Adrenal gland (tissue), 5 donors: ENCODE results near the gene MNX1.

ENCODE experiments used
- POLR2A ChIP-seq, 2 donors: fragments of 450-650 bp; IDR thresholded peaks; one replicate each; pipeline ENCODE4 v1.6.1; 2017; ENCODE audit warnings: antibody characterized with exemption in 2 of 2, mild to moderate bottlenecking in 2 of 2, moderate library complexity in 1 of 2
- TF ChIP-seq, protein P1 (sequence below), 6 experiments: fragments of 450-650 bp in 4 of 6; fragments of 200-600 bp in 2 of 6; sonication (generic) in 1 of 6; IDR thresholded peaks; 1 replicate in 5 of 6; 2 replicates in 1 of 6; pipeline versions ENCODE4 v1.5.1 to v1.8.0; 2016 to 2021; ENCODE audit warnings: antibody characterized with exemption in 6 of 6, mild to moderate bottlenecking in 2 of 6, moderate library complexity in 1 of 6
- donor health status: DM: no; HTN: no; CAD: no.

DNA sequence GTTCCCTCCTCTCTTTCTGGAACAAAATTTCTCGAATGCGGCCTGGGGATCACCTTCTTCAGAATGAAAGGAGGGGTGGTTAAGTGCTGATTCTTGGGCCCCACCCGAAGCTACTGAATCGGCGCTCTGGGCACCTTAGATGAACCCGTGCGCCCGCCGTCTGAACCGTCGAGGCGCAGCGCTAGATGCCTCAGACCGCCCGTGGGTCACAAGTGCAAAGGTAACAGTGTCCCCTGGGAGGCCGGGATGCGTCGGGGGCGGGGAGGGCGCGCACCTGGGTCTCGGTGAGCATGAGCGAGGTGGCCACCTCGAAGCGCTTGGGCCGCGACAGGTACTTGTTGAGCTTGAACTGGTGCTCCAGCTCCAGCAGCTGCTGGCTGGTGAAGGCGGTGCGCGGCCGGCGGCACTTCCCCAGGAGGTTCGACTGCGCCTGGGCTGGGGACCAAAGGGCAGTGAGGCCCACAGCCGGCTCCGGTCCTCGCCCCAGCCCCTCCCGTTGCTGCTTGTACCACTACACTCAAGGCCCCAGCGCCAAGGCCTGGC is 4.2 kb downstream of the MNX1 start:
- TF ChIP-seq, protein P1, sequence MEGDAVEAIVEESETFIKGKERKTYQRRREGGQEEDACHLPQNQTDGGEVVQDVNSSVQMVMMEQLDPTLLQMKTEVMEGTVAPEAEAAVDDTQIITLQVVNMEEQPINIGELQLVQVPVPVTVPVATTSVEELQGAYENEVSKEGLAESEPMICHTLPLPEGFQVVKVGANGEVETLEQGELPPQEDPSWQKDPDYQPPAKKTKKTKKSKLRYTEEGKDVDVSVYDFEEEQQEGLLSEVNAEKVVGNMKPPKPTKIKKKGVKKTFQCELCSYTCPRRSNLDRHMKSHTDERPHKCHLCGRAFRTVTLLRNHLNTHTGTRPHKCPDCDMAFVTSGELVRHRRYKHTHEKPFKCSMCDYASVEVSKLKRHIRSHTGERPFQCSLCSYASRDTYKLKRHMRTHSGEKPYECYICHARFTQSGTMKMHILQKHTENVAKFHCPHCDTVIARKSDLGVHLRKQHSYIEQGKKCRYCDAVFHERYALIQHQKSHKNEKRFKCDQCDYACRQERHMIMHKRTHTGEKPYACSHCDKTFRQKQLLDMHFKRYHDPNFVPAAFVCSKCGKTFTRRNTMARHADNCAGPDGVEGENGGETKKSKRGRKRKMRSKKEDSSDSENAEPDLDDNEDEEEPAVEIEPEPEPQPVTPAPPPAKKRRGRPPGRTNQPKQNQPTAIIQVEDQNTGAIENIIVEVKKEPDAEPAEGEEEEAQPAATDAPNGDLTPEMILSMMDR (IDR thresholded peaks at IDR 0.05) = no peak
- no peak for TF ChIP-seq POLR2A (IDR thresholded peaks at IDR 0.05)
